NAMALWA (cell line): ENCODE results near the gene CARM1.
"Not testable (repeated sequence)": the region's sequence is repeated elsewhere in the genome, so short reads cannot be mapped to it uniquely, and the experiment has no call there.

Source experiments
- DNase-seq: peaks from one replicate; pipeline ENCODE4 v3.0.0-alpha.2; 2015; ENCODE audit warnings: low spot score

CARM1 gene

DNA sequence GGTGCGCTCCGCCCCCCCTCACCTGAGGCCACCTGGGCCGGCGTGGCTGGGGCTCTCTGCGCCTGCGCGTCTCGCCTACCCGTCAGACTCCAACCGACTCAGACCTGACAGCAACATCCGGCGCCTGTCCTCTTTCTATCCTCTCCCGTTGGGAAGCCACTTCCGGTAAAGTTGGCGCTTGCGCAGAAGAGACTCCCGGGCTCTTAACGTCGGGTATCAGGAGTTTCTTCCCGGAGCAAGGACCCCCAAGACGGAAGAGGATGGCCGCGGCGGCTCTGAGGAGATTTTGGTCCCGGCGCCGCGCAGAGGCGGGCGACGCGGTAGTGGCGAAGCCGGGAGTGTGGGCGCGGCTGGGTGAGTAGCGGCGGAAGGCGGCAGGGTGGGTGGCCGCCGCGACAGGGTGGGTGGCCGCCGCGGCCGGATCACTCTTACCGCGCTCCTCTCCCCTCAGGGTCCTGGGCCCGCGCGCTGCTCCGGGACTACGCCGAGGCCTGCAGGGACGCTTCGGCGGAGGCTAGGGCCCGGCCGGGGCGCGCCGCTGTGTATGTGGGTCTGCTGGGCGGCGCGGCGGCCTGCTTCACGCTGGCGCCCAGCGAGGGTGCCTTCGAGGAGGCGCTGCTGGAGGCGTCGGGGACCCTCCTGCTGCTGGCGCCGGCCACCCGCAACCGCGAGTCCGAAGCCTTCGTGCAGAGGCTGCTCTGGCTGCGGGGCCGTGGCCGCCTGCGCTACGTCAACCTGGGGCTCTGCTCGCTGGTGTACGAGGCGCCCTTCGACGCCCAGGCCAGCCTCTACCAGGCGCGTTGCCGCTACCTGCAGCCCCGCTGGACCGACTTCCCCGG is 57.4 kb downstream of the CARM1 start, which contains the start of the genes TIMM29 and YIPF2:
TIMM29 (plus strand) TSS at position 249 of the 839 bp plus-strand sequence; CDS start at position 261, 12 bp downstream.
YIPF2 (minus strand) TSS at position 77 of the 839 bp plus-strand sequence. CDS start 229 bp downstream, outside the sequence.
- peak; percentile 97 for DNase-seq

DNA sequence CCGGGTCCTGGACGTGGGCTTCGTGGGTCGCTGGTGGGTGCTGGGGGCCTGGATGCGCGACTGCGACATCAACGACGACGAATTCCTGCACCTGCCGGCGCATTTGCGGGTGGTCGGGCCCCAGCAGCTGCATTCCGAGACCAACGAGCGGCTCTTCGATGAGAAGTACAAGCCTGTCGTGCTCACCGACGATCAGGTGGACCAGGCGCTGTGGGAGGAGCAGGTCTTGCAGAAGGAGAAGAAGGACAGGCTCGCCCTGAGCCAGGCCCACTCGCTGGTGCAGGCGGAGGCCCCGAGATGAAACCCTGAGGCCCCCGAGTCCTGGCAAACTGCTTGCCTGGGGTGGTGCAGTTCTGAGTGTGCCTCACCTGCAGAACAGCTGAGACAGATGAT is 58.0 kb downstream of the CARM1 start:
- no peak for DNase-seq

- no peak for DNase-seq
These were observed 64.2 kb downstream of the CARM1 start for GRCh38 chr19:10935371-10936059.

GRCh38 chr19:10936661-10937084 is 65.3 kb downstream of the CARM1 start:
- peak; percentile 88 for DNase-seq

- DNase-seq: not testable (repeated sequence)
These were observed 70.3 kb downstream of the CARM1 start for GRCh38 chr19:10941649-10942048.

GRCh38 chr19:10943412-10943811 is 72.1 kb downstream of the CARM1 start:
- not testable (repeated sequence) for DNase-seq

DNA sequence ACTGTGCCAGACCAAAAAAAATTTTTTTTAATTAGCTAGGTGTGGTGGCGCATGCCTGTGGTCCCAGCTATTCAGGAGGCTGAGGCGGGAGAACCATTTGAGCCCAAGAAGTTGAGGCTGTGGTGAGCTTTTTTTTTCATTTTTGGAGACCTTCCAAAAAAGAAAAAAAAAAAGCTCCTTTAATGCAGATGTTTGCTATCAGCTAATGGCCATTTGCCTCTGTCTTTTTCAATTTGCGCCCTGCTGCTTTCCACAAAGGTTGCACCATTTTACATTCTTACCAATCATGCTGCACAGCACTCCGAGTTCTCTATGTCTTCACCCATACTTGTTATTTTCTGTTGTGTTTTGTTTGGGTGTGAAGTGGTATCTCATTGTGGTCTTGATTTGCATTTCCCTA is 73.9 kb downstream of the CARM1 start:
- no peak for DNase-seq

- DNase-seq: no peak
These were observed 75.8 kb downstream of the CARM1 start for GRCh38 chr19:10946958-10947657.

DNA sequence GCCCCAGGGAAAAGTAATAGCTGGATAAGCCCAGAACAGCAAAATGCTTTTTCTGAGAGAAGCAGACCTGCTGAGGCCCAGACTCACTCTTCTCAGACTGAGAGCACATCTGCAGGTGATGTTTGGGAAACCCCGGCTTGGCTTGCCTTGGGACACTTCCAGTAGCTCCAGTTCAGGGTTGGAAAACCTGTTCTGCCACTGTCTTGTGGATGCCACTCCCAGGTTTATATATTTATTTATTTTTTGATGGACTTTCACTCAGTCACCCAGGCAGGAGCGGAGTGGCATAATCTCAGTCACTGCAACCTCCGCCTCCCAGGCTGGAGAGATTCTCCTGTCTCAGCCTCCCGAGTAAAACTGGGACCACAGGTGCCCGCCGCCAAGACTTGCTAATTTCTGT is 81.5 kb downstream of the CARM1 start:
- DNase-seq: no peak

DNA sequence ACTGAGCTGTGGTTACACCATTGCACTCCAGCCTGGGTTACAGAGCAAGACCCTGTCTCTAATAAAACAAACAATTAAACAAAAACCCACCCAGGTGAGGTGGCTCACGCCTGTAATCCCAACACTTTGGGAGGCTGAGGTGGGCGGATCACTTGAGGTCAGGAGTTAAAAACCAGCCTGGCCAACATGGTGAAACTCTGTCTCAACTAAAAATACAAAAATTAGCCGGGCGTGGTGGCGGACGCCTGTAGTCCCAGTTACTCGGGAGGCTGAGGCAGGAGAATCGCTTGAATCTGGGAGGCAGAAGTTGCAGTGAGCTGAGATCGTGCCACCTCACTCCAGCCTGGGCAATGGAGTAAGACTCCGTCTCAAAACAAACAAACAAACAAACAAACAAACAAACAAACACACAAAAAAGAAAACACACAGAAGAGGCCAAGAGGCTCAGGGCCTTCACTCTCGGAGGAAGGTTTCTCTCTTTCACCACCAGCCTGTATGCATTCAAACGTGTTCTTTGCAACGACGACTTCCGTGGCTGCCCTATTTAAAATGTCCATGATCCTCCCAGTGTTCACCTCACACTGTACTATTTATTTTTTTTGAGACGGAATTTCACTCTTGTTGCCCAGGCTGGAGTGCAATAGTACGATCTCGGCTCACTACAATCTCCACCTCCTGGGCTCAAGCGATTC is 88.1 kb downstream of the CARM1 start:
- DNase-seq: not testable (repeated sequence)

GRCh38 chr19:10960314-10961072 is 89.1 kb downstream of the CARM1 start, which contains the start of gene SMARCA4:
Gene SMARCA4 (plus strand): TSS chr19:10961030. CDS start chr19:10984152, 23,122 bp downstream.
- DNase-seq: peak; percentile 97

GRCh38 chr19:10961073-10961860 is 89.9 kb downstream of the CARM1 start:
- DNase-seq: peak; percentile 57

GRCh38 chr19:10962863-10963262 is 91.5 kb downstream of the CARM1 start:
- no peak for DNase-seq

DNA sequence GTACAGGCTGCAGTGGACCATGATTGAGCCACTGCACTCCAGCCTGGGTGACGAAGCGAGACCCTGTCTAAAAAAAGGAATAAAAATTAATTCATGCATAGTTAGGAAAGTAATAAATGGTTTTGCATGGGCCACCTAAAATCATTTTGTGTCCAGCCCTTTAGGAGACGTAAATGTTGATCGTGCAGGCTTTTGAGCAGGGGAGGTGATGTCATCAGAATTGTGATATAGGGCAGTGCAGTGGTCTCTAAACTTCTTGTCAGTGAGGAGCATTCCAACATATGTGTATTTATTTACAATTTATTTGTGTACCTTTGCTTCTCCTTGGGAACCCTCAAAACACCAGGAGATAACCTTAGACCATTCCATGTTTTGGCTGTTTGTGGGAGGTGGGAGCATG is 92.5 kb downstream of the CARM1 start:
- no peak for DNase-seq

- no peak for DNase-seq
These were observed 93.5 kb downstream of the CARM1 start for GRCh38 chr19:10964903-10965302.

DNA sequence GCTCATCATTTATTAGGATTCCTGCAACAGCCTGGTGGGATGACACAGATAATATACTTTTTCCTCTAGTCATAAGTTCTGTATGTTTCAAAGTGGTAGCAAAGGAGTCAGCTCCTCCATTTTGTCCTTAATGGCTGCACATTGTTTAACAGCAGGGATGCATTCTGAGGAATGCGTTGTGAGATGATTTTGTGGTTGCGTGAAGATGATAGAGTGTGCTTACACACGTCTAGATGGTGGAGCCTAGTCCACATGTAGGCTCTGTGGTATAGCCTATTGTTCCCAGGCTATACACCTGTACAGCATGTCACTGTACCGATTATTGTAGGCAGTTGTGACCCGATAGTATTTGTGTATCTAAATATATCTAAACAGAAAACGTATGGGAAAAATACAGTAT is 94.0 kb downstream of the CARM1 start:
- DNase-seq: no peak

GRCh38 chr19:10966809-10967208 is 95.5 kb downstream of the CARM1 start:
- DNase-seq: no peak

DNA sequence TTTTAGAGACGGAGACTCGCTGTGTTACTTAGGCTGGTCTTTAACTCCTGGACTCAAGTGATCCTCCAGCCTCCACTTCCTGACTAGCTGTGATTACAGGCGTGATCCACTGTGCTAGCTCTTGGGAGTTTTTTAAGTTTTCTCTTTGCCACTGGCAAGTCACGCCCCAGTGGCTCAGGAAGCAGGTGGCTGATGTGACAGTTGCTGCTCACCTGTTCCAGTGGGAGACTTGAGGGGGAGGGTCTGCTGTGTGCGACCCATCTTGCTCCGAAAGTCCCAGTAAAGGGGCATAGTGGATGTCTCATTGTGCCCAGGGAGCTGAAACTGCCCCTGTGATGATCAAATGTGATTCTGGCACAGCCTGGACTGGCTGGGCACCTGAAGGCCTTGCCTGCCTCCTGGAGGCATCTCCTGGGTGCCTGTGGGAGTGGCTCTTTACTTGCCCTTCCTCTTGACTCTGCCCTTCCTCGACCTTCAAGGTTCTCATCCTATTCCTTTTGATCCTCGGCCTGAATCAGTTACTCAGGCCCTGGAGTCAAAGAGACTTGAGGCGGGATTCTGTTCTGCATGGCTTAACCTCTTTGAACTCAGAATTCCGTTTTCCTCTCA is 97.3 kb downstream of the CARM1 start:
- peak; percentile 86 for DNase-seq

- no peak for DNase-seq
These were observed 99.9 kb downstream of the CARM1 start for GRCh38 chr19:10971107-10971726.
